Ureter (tissue), 1 donor: ENCODE results near the gene NOD2. TPM values are rescaled to one million over a fixed set of nuclear protein-coding genes. Genes with fewer than 3 reads are reported as not detected.

Experiments used
- total RNA-seq: library from RNA; stranded (reverse); gene quantifications from one replicate; pipeline ENCODE4 v1.2.4, GENCODE V29; 2023
- donor health status: DM: yes; HTN: yes; CAD: no.

The NOD2 gene
- total RNA-seq, 1 donor from 2014 or later: 2.2 TPM

Other genes starting within 250 kb of the NOD2 start
- gene NKD1, start 145.2 kb upstream of the NOD2 start, total RNA-seq: 27.8 TPM
- gene SNX20, start 12.3 kb upstream of the NOD2 start, total RNA-seq: 1.8 TPM
- 45.7 TPM for gene CYLD, start 48.5 kb downstream of the NOD2 start, total RNA-seq